ENCODE data around the gene EFNA4. TPM values are rescaled to one million over a fixed set of nuclear protein-coding genes. Genes with fewer than 3 reads are reported as not detected.

EFNA4 gene
- total RNA-seq, 4 donors from 2014 or later: 0.41 to 0.87 (median 0.80) TPM

- Histone ChIP-seq H3K9me3 (no peaks in the 10 kb centered on the region), H3K27me3 (no peaks in the 10 kb centered on the region), H3K27ac (no peak overlapping the region), H3K4me3 (no peak overlapping the region), H3K4me1 (peaks cover 7 to 13% of the 10 kb centered on the region in 2 donors), H3K36me3 (no peaks in the 10 kb centered on the region)
- DNase-seq (no peak), ATAC-seq (no peak)
- intact Hi-C loops (cut with DNase I; ENCODE audit: low total_unique reads): no loop called here
- in situ Hi-C loops (cut with MboI; ENCODE audit: low sequenced_read_pairs in 4 of 4): no loop called here
- TF ChIP-seq POLR2A (IDR thresholded peaks at IDR 0.05) (no peak), CTCF (IDR thresholded peaks at IDR 0.05 in 4 of 5, conservative IDR thresholded peaks at IDR 0.05 in 1 of 5) (no peak)
Measured at GRCh38 chr1:155108296-155108695, 44.8 kb downstream of the EFNA4 start.

- peaks cover under 1 to 4% of the 10 kb centered on the region in 2 donors for H3K4me1 ChIP-seq
- no peaks in the 10 kb centered on the region for H3K27me3 ChIP-seq
- TF ChIP-seq POLR2A (IDR thresholded peaks at IDR 0.05): no peak
- no peak for TF ChIP-seq CTCF (IDR thresholded peaks at IDR 0.05 in 4 of 5, conservative IDR thresholded peaks at IDR 0.05 in 1 of 5)
- in situ Hi-C loops (cut with MboI; ENCODE audit: low sequenced_read_pairs in 4 of 4) (no loop called here), intact Hi-C loops (cut with DNase I; ENCODE audit: low total_unique reads) (no loop called here)
- DNase-seq (no peak), ATAC-seq (no peak)
- no peaks in the 10 kb centered on the region for H3K36me3 ChIP-seq
- H3K4me3 ChIP-seq: no peak overlapping the region
- no peaks in the 10 kb centered on the region for H3K9me3 ChIP-seq
- H3K27ac ChIP-seq: no peak overlapping the region
Measured at GRCh38 chr1:155110381-155110780, 46.8 kb downstream of the EFNA4 start.

- in situ Hi-C loops (cut with MboI; ENCODE audit: low sequenced_read_pairs in 4 of 4) (no loop called here), intact Hi-C loops (cut with DNase I; ENCODE audit: low total_unique reads) (no loop called here)
- no peak for TF ChIP-seq CTCF (IDR thresholded peaks at IDR 0.05 in 4 of 5, conservative IDR thresholded peaks at IDR 0.05 in 1 of 5)
- TF ChIP-seq POLR2A (IDR thresholded peaks at IDR 0.05): no peak
- H3K36me3 ChIP-seq: no peaks in the 10 kb centered on the region
- no peak overlapping the region for H3K27ac ChIP-seq
- H3K4me3 ChIP-seq: no peak overlapping the region
- H3K27me3 ChIP-seq: no peaks in the 10 kb centered on the region
- no peak for DNase-seq
- no peaks in the 10 kb centered on the region for H3K4me1 ChIP-seq
- ATAC-seq: no peak
- H3K9me3 ChIP-seq: no peaks in the 10 kb centered on the region
Measured at GRCh38 chr1:155110826-155111225, 47.3 kb downstream of the EFNA4 start.

- in situ Hi-C loops (cut with MboI; ENCODE audit: low sequenced_read_pairs in 4 of 4): no loop called here
- intact Hi-C loops (cut with DNase I; ENCODE audit: low total_unique reads): no loop called here
- DNase-seq (no peak), ATAC-seq (no peak)
- peaks cover 0 to 1% (median 0%) of the 10 kb centered on the region in 3 donors for H3K27me3 ChIP-seq
- no peaks in the 10 kb centered on the region for H3K4me1 ChIP-seq
- H3K36me3 ChIP-seq: no peaks in the 10 kb centered on the region
- no peak overlapping the region for H3K4me3 ChIP-seq
- no peak for TF ChIP-seq CTCF (IDR thresholded peaks at IDR 0.05 in 4 of 5, conservative IDR thresholded peaks at IDR 0.05 in 1 of 5)
- TF ChIP-seq POLR2A (IDR thresholded peaks at IDR 0.05): no peak
- no peak overlapping the region for H3K27ac ChIP-seq
- no peaks in the 10 kb centered on the region for H3K9me3 ChIP-seq
Measured at GRCh38 chr1:155113450-155113980, 50.0 kb downstream of the EFNA4 start.
